AG08396 (cell line): ENCODE results near the gene KRT84.
"Not testable (repeated sequence)": the region's sequence is repeated elsewhere in the genome, so short reads cannot be mapped to it uniquely, and the experiment has no call there.

ENCODE experiments used
- DNase-seq: peaks from one replicate; pipeline ENCODE4 v3.0.0; 2012; ENCODE audit warnings: low spot score, mixed read lengths

KRT84 gene

GRCh38 chr12:52410589-52411248, 25.3 kb upstream of the KRT84 start:
- DNase-seq: not testable (repeated sequence)

- no peak for DNase-seq
Observed at GRCh38 chr12:52407918-52408317, 22.5 kb upstream of the KRT84 start.

- no peak for DNase-seq
Observed at GRCh38 chr12:52405922-52406385, 20.5 kb upstream of the KRT84 start, which contains the start of gene KRT82. KRT82 (minus strand) TSS chr12:52406335; CDS start chr12:52406277, 58 bp downstream.

- DNase-seq: no peak
Observed at GRCh38 chr12:52404951-52405350, 19.5 kb upstream of the KRT84 start.

GRCh38 chr12:52403561-52403960, 18.1 kb upstream of the KRT84 start:
- no peak for DNase-seq

GRCh38 chr12:52402873-52403540, 17.6 kb upstream of the KRT84 start:
- DNase-seq: no peak

GRCh38 chr12:52402377-52402776, 16.9 kb upstream of the KRT84 start:
- no peak for DNase-seq

GRCh38 chr12:52401926-52402325, 16.5 kb upstream of the KRT84 start:
- DNase-seq: no peak

- DNase-seq: no peak
Observed at GRCh38 chr12:52401526-52401925, 16.1 kb upstream of the KRT84 start.

- DNase-seq: no peak
Observed at GRCh38 chr12:52400906-52401305, 15.5 kb upstream of the KRT84 start.

- no peak for DNase-seq
Observed at GRCh38 chr12:52399756-52400155, 14.3 kb upstream of the KRT84 start.

- DNase-seq: no peak
Observed at GRCh38 chr12:52398176-52398575, 12.7 kb upstream of the KRT84 start.

GRCh38 chr12:52396656-52397055, 11.2 kb upstream of the KRT84 start:
- DNase-seq: no peak

GRCh38 chr12:52395761-52396434, 10.4 kb upstream of the KRT84 start:
- DNase-seq: no peak

GRCh38 chr12:52394836-52395405, 9.5 kb upstream of the KRT84 start:
- no peak for DNase-seq

GRCh38 chr12:52392465-52393007, 7.1 kb upstream of the KRT84 start:
- DNase-seq: no peak

- no peak for DNase-seq
Observed at GRCh38 chr12:52391618-52392002, 6.2 kb upstream of the KRT84 start.

GRCh38 chr12:52390739-52391617, 5.5 kb upstream of the KRT84 start:
- no peak for DNase-seq

- no peak for DNase-seq
Observed at GRCh38 chr12:52389313-52390207, 4.1 kb upstream of the KRT84 start.

- DNase-seq: no peak
Observed at GRCh38 chr12:52387859-52388258, 2.4 kb upstream of the KRT84 start.
